ENCODE data around the gene TNIK. TPM values are rescaled to one million over a fixed set of nuclear protein-coding genes. Genes with fewer than 3 reads are reported as not detected.

The TNIK gene
- total RNA-seq, 4 donors from 2014 or later, result 1.5 to 20.3 (median 7.7) TPM

DNA sequence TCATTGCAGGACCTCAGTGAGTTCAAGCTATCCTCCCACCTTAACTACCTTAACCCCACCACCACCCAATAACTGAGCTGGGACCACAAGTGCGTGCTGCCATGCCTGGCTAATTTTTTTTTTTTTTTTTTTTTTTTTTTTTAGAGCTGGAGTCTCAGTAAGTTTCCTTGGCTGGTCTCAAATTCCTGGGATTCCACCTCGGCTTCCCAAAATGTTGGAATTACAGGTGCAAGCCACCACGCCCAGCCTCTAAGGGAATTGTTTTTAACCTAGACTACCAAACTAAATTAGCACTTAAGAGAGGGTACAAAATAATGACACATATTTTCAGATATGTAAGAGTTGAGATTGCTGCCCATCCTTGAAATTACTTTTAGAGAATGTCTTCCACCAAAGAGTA, 4.3 kb upstream of the TNIK start:
- TF ChIP-seq POLR2A (IDR thresholded peaks at IDR 0.05), result no peak
- TF ChIP-seq, protein P1, sequence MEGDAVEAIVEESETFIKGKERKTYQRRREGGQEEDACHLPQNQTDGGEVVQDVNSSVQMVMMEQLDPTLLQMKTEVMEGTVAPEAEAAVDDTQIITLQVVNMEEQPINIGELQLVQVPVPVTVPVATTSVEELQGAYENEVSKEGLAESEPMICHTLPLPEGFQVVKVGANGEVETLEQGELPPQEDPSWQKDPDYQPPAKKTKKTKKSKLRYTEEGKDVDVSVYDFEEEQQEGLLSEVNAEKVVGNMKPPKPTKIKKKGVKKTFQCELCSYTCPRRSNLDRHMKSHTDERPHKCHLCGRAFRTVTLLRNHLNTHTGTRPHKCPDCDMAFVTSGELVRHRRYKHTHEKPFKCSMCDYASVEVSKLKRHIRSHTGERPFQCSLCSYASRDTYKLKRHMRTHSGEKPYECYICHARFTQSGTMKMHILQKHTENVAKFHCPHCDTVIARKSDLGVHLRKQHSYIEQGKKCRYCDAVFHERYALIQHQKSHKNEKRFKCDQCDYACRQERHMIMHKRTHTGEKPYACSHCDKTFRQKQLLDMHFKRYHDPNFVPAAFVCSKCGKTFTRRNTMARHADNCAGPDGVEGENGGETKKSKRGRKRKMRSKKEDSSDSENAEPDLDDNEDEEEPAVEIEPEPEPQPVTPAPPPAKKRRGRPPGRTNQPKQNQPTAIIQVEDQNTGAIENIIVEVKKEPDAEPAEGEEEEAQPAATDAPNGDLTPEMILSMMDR (IDR thresholded peaks at IDR 0.05), result no peak
- Histone ChIP-seq H3K9me3 (no peaks in the 10 kb centered on the region), H3K27me3 (no peaks in the 10 kb centered on the region), H3K4me3 (no peak overlapping the region), H3K36me3 (no peaks in the 10 kb centered on the region), H3K27ac (no peak overlapping the region), H3K4me1 (no peaks in the 10 kb centered on the region)
- intact Hi-C loops (cut with DNase I; ENCODE audit: low total_unique reads), result no loop called here
- no peak for DNase-seq

GRCh38 chr3:171462224-171462623, 2.0 kb upstream of the TNIK start:
- Histone ChIP-seq H3K4me1 (no peaks in the 10 kb centered on the region), H3K27ac (no peak overlapping the region), H3K4me3 (no peak overlapping the region), H3K9me3 (no peaks in the 10 kb centered on the region), H3K27me3 (no peaks in the 10 kb centered on the region), H3K36me3 (no peaks in the 10 kb centered on the region)
- no peak for DNase-seq
- TF ChIP-seq POLR2A (IDR thresholded peaks at IDR 0.05), result no peak
- TF ChIP-seq, protein P1 (IDR thresholded peaks at IDR 0.05), result no peak
- intact Hi-C loops (cut with DNase I; ENCODE audit: low total_unique reads), result no loop called here

- intact Hi-C loops (cut with DNase I; ENCODE audit: low total_unique reads), result no loop called here
- H3K27ac ChIP-seq, result peak overlapping the region; percentile 68 to 72
- TF ChIP-seq, protein P1 (IDR thresholded peaks at IDR 0.05), result no peak
- no peak for TF ChIP-seq POLR2A (IDR thresholded peaks at IDR 0.05)
These were observed 1.3 kb upstream of the TNIK start for GRCh38 chr3:171461525-171461917.

GRCh38 chr3:171460725-171461524, 720 bp upstream of the TNIK start:
- Histone ChIP-seq H3K4me3 (peak overlapping the region; percentile 52 to 61), H3K9me3 (no peaks in the 10 kb centered on the region), H3K27ac (peak overlapping the region; percentile 68 to 72), H3K27me3 (no peaks in the 10 kb centered on the region), H3K36me3 (no peaks in the 10 kb centered on the region), H3K4me1 (no peaks in the 10 kb centered on the region)
- TF ChIP-seq, protein P1 (IDR thresholded peaks at IDR 0.05), result peak in 2 of 4 experiments; percentile 11 to 32
- no peak for TF ChIP-seq POLR2A (IDR thresholded peaks at IDR 0.05)
- DNase-seq, result peak; percentile 41 to 48
- intact Hi-C loops (cut with DNase I; ENCODE audit: low total_unique reads), result no loop called here

More at GRCh38 chr3:171461525-171461917, 1.3 kb upstream of the TNIK start:
- Histone ChIP-seq H3K4me1 (no peaks in the 10 kb centered on the region), H3K4me3 (peak overlapping the region; percentile 52 to 61), H3K9me3 (no peaks in the 10 kb centered on the region), H3K27me3 (no peaks in the 10 kb centered on the region), H3K36me3 (no peaks in the 10 kb centered on the region)
- DNase-seq, result no peak

GRCh38 chr3:171459137-171459941, 866 bp downstream of the TNIK start:
- Histone ChIP-seq H3K27ac (peak overlapping the region; percentile 67 to 72), H3K4me1 (no peaks in the 10 kb centered on the region), H3K27me3 (no peaks in the 10 kb centered on the region), H3K9me3 (no peaks in the 10 kb centered on the region), H3K36me3 (no peaks in the 10 kb centered on the region), H3K4me3 (peak overlapping the region; percentile 52 to 61)
- intact Hi-C loops (cut with DNase I; ENCODE audit: low total_unique reads), result no loop called here
- TF ChIP-seq, protein P1 (IDR thresholded peaks at IDR 0.05), result no peak
- no peak for TF ChIP-seq POLR2A (IDR thresholded peaks at IDR 0.05)
- peak; percentile 21 to 28 for DNase-seq

Data from uterus (tissue), 4 donors.